Testis (tissue), 3 donors: ENCODE measurements around the gene TCF4. TPM values are rescaled to one million over a fixed set of nuclear protein-coding genes. Genes with fewer than 3 reads are reported as not detected.

Experiments used
- DNase-seq: peaks from one replicate; pipeline ENCODE4 v3.0.0-alpha.2; 2019
- H3K27ac ChIP-seq, 2 donors: fragments of 200-600 bp; sonication (generic); one replicate each; pipeline ENCODE4 v1.5.1; 2019
- H3K27me3 ChIP-seq: fragments of 200-600 bp; sonication (generic); one replicate; pipeline ENCODE4 v1.5.1; 2019
- H3K36me3 ChIP-seq: fragments of 200-600 bp; sonication (generic); one replicate; pipeline ENCODE4 v1.5.1; 2017; ENCODE audit warnings: low read depth; ENCODE audit errors: missing control alignments
- H3K4me1 ChIP-seq: fragments of 200-600 bp; sonication (generic); one replicate; pipeline ENCODE4 v1.5.1; 2019
- H3K4me3 ChIP-seq, 2 donors: fragments of 200-600 bp; sonication (generic); one replicate each; pipeline ENCODE4 v1.5.1; 2017 to 2019
- H3K9me3 ChIP-seq: fragments of 200-600 bp; sonication (generic); one replicate; pipeline ENCODE4 v1.5.1; 2017
- POLR2A ChIP-seq: fragments of 450-650 bp; IDR thresholded peaks from one replicate; pipeline ENCODE4 v1.6.1; 2017; ENCODE audit warnings: antibody characterized with exemption, mild to moderate bottlenecking, moderate library complexity
- WGBS, 2 donors: methylation state at CpG; one replicate each; pipeline ENCODE4 v1.1.5; 2018; 5-methylcytosine and 5-hydroxymethylcytosine counted together
- intact Hi-C: fragments of 100-400 bp; cut with DNase I; formaldehyde crosslinking; loops from one replicate; pipeline ENCODE4 v1.15.1; 2023; ENCODE audit warnings: low total_unique reads
- polyA plus RNA-seq: library from polyadenylated mRNA; stranded (reverse); fragments of 350-450 nt; fragmentation: Illumina TruSeq; extraction: RNeasy Lipid Tissue Mini Kit (QIAGEN cat#74804); gene quantifications from one replicate; pipeline ENCODE4 v1.2.3, GENCODE V29; 2014; ENCODE audit warnings: low read depth, low replicate concordance; ENCODE audit not compliant: insufficient read depth
- total RNA-seq, 2 donors: library from RNA; depleted of rRNA; stranded (reverse); fragments of >200 nt; gene quantifications; one replicate each; pipeline ENCODE4 v1.2.3, GENCODE V29; 2016
- TF ChIP-seq, protein P1 (sequence below), 3 experiments: fragments of 450-650 bp in 2 of 3; fragments of 200-600 bp in 1 of 3; sonication (generic) in 1 of 3; IDR thresholded peaks; one replicate each; pipeline ENCODE4 v1.5.1; 2016 to 2019; ENCODE audit warnings: antibody characterized with exemption in 3 of 3, mild to moderate bottlenecking in 2 of 3, moderate library complexity in 1 of 3

The TCF4 gene
- total and polyA plus RNA-seq, 3 donors from 2014 or later: 50.8 to 122 (median 110) TPM

DNA sequence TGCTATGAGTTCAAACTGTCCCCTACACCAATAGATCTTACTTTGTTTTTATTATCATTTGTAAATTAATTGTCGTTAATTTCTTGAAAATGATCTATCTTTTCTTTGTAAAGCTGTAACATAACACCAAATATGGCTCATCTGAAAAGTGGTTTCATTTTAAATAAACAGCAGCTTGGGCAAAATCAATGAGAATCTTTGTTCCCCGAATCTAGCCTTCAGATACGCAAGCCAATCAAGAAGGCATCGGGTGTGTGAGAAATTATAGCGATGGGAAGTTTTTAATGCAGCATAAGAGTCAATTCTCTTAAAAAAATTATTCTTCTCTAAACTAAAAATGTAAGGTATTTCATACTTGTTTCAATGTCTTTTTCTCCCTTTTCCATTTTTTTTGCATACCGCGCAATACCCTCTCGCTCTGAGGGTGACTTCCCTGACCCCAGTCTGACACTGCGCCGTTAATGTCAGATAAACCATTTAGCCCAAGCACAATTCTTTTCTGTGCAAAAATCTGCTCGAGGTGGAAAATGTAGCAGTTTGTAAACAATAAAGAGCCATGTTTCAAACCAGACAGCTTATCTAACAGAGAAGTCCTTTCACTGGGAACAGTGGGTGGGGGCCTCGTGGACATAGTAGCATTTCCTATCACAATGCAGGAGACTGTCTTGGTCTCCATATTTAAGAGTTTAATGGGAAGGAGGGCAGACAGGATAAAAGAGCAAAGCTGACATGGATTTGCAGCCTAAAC lies 129.4 kb downstream of the TCF4 start:
- intact Hi-C loops: no loop called here
- Histone ChIP-seq H3K4me1 (peaks cover 14% of the 10 kb centered on the region), H3K9me3 (no peaks in the 10 kb centered on the region), H3K36me3 (no peaks in the 10 kb centered on the region), H3K27me3 (no peaks in the 10 kb centered on the region), H3K27ac (peak overlapping the region; percentile 33 to 53), H3K4me3 (no peak overlapping the region)
- TF ChIP-seq, protein P1, sequence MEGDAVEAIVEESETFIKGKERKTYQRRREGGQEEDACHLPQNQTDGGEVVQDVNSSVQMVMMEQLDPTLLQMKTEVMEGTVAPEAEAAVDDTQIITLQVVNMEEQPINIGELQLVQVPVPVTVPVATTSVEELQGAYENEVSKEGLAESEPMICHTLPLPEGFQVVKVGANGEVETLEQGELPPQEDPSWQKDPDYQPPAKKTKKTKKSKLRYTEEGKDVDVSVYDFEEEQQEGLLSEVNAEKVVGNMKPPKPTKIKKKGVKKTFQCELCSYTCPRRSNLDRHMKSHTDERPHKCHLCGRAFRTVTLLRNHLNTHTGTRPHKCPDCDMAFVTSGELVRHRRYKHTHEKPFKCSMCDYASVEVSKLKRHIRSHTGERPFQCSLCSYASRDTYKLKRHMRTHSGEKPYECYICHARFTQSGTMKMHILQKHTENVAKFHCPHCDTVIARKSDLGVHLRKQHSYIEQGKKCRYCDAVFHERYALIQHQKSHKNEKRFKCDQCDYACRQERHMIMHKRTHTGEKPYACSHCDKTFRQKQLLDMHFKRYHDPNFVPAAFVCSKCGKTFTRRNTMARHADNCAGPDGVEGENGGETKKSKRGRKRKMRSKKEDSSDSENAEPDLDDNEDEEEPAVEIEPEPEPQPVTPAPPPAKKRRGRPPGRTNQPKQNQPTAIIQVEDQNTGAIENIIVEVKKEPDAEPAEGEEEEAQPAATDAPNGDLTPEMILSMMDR (IDR thresholded peaks at IDR 0.05): no peak
- TF ChIP-seq POLR2A: no peak
- 59 to 70% methylated on average over 12 of the region's 12 CpGs for WGBS, 2 donors
- peak; percentile 91 for DNase-seq

DNA sequence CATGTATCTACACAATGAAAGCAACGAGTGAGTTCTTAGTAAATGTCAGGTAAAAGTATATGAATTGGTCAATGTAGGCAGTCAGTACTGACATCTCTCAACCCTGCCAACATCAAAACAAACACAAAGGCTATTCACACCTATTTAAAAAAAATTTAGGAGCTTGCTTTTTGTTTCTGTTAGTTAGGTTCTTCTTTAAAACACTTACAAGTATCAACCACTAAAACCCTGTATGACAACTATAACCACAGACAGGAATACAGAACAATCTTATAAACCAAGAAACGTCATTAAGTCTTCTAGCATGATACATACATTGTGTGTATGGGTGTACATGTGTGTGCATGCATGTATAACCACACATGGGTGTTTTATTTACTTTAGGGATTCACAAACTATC lies 131.0 kb downstream of the TCF4 start:
- H3K27ac ChIP-seq: no peak overlapping the region
- intact Hi-C loops: no loop called here
- H3K27me3 ChIP-seq: no peaks in the 10 kb centered on the region
- H3K9me3 ChIP-seq: no peaks in the 10 kb centered on the region
- H3K4me1 ChIP-seq: peaks cover 14% of the 10 kb centered on the region
- no peaks in the 10 kb centered on the region for H3K36me3 ChIP-seq
- H3K4me3 ChIP-seq: no peak overlapping the region
- no peak for DNase-seq
- no peak for TF ChIP-seq POLR2A
- TF ChIP-seq, protein P1 (IDR thresholded peaks at IDR 0.05): no peak
- WGBS, 2 donors: 82 to 92% methylated on average over 2 of the region's 2 CpGs

DNA sequence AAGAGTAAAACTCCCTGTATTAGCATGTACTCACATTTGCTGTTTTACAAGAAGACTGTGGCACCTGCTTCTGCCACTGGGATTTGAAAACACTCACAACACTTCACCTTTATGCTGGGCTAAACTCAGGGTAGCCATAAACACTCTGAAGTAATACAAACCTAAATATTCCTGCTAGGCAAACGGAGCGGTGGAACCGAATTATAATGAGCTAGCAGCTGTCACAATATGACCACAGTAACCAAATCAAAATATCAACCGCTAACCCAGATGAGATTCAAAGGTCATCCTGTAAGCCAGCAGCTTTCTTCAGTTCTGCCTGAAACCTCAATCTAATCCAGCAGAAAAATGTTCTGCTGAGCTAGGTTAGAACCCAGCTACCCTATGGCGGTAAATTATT lies 132.1 kb downstream of the TCF4 start:
- Histone ChIP-seq H3K27ac (peak overlapping the region in 1 of 2 donors; percentile 17), H3K27me3 (no peaks in the 10 kb centered on the region), H3K4me3 (no peak overlapping the region), H3K9me3 (no peaks in the 10 kb centered on the region), H3K36me3 (no peaks in the 10 kb centered on the region), H3K4me1 (peaks cover 14% of the 10 kb centered on the region)
- intact Hi-C loops: no loop called here
- 83 to 98% methylated on average over 5 of the region's 5 CpGs for WGBS, 2 donors
- no peak for TF ChIP-seq POLR2A
- TF ChIP-seq, protein P1 (IDR thresholded peaks at IDR 0.05): no peak
- no peak for DNase-seq

DNA sequence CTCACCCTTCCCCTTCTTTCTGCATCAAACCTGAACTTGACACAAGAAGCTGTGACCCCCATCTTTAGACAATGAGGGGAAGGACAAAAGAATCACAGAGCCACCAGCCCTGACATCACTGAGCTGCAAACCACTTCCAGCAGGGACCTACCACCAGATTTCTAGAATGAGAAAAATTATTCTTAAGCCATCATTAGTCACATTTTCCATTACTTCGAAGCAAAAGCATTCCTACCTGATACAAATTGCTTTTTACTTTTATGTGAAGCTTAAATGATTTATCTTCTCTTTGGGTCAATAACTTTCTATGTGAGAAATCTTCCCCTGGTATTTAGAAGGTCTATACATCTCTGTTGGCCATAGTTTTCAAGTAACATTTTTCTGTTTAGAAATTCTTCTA lies 134.8 kb downstream of the TCF4 start:
- H3K9me3 ChIP-seq: no peaks in the 10 kb centered on the region
- no peaks in the 10 kb centered on the region for H3K27me3 ChIP-seq
- DNase-seq: no peak
- H3K27ac ChIP-seq: no peak overlapping the region
- no peak overlapping the region for H3K4me3 ChIP-seq
- intact Hi-C loops: no loop called here
- 94 to 97% methylated on average over 1 of the region's 1 CpG for WGBS, 2 donors
- peaks cover 4% of the 10 kb centered on the region for H3K4me1 ChIP-seq
- H3K36me3 ChIP-seq: no peaks in the 10 kb centered on the region
- TF ChIP-seq, protein P1 (IDR thresholded peaks at IDR 0.05): no peak
- TF ChIP-seq POLR2A: no peak

DNA sequence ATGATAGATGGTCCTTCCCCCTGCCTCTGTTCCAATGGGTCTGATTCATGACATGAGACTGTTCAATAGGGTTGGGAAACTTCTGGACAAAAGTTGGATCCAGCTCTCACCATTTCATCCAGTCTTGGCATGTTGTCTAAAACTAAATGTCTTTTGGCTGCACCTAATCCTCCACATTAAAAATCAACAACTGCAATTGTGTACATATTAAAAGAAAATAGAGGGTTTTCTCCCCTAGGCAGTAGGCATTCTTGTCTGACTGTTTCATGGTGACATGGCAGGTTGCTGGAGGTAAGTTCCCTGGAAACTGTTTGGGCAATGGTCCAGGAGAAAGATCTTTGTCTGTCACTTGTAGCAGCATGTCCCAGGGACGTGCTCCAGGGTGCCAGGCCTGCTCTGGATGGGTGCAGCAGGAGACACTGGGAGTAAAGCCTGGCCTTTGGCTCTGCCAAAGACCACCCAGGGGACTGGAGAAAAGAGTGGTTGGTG lies 135.8 kb downstream of the TCF4 start:
- H3K9me3 ChIP-seq: no peaks in the 10 kb centered on the region
- DNase-seq: peak; percentile 46
- 71 to 80% methylated on average over 1 of the region's 1 CpG for WGBS, 2 donors
- H3K27ac ChIP-seq: no peak overlapping the region
- intact Hi-C loops: no loop called here
- H3K27me3 ChIP-seq: no peaks in the 10 kb centered on the region
- H3K4me1 ChIP-seq: peaks cover 4% of the 10 kb centered on the region
- no peak overlapping the region for H3K4me3 ChIP-seq
- TF ChIP-seq POLR2A: no peak
- TF ChIP-seq, protein P1 (IDR thresholded peaks at IDR 0.05): no peak
- no peaks in the 10 kb centered on the region for H3K36me3 ChIP-seq
